ENCODE results near the gene PCOLCE2. TPM values are rescaled to one million over a fixed set of nuclear protein-coding genes. Genes with fewer than 3 reads are reported as not detected.

The PCOLCE2 gene
- total and polyA plus RNA-seq, 9 donors, result 1.5 to 47.9 (median 3.6) TPM

GRCh38 chr3:142898346-142899213 is 9.7 kb upstream of the PCOLCE2 start:
- H3K4me3 ChIP-seq, result no peak overlapping the region
- 87 to 89% (median 89%) methylated on average over 3 of the region's 3 CpGs for WGBS, 3 donors
- no peak for DNase-seq
- H3K4me1 ChIP-seq (ENCODE audit: insufficient read depth), result no peaks in the 10 kb centered on the region
- intact Hi-C loops (cut with DNase I), result no loop called here
- H3K9me3 ChIP-seq, result no peaks in the 10 kb centered on the region
- H3K27ac ChIP-seq, result no peak overlapping the region
- H3K27me3 ChIP-seq, result no peaks in the 10 kb centered on the region
- TF ChIP-seq CTCF (IDR thresholded peaks at IDR 0.05), result no peak
- TF ChIP-seq EP300 (IDR thresholded peaks at IDR 0.05), result no peak
- no peak for TF ChIP-seq POLR2A (IDR thresholded peaks at IDR 0.05)
- H3K36me3 ChIP-seq, result no peaks in the 10 kb centered on the region

GRCh38 chr3:142897807-142898206 is 8.9 kb upstream of the PCOLCE2 start:
- H3K4me1 ChIP-seq (ENCODE audit: insufficient read depth), result no peaks in the 10 kb centered on the region
- no peak overlapping the region for H3K4me3 ChIP-seq
- no peak overlapping the region for H3K27ac ChIP-seq
- TF ChIP-seq CTCF (IDR thresholded peaks at IDR 0.05) (no peak), POLR2A (IDR thresholded peaks at IDR 0.05) (no peak), EP300 (IDR thresholded peaks at IDR 0.05) (no peak)
- H3K36me3 ChIP-seq, result no peaks in the 10 kb centered on the region
- H3K27me3 ChIP-seq, result no peaks in the 10 kb centered on the region
- 36 to 66% (median 38%) methylated on average over 2 of the region's 2 CpGs for WGBS, 3 donors
- H3K9me3 ChIP-seq, result no peaks in the 10 kb centered on the region
- intact Hi-C loops (cut with DNase I), result no loop called here
- no peak for DNase-seq

- DNase-seq, result no peak
- Histone ChIP-seq H3K9me3 (no peaks in the 10 kb centered on the region), H3K27ac (no peak overlapping the region), H3K27me3 (no peaks in the 10 kb centered on the region), H3K4me1 (ENCODE audit: insufficient read depth) (no peaks in the 10 kb centered on the region), H3K4me3 (no peak overlapping the region), H3K36me3 (no peaks in the 10 kb centered on the region)
- 72 to 75% (median 73%) methylated on average over 1 of the region's 1 CpG for WGBS, 3 donors
- intact Hi-C loops (cut with DNase I), result no loop called here
- TF ChIP-seq CTCF (IDR thresholded peaks at IDR 0.05) (no peak), EP300 (IDR thresholded peaks at IDR 0.05) (no peak), POLR2A (IDR thresholded peaks at IDR 0.05) (no peak)
Measured at GRCh38 chr3:142896996-142897395, 8.1 kb upstream of the PCOLCE2 start.

- no peak overlapping the region for H3K27ac ChIP-seq
- no peaks in the 10 kb centered on the region for H3K4me1 ChIP-seq (ENCODE audit: insufficient read depth)
- H3K36me3 ChIP-seq, result no peaks in the 10 kb centered on the region
- intact Hi-C loops (cut with DNase I), result no loop called here
- no peaks in the 10 kb centered on the region for H3K27me3 ChIP-seq
- DNase-seq, result no peak
- no peak for TF ChIP-seq POLR2A (IDR thresholded peaks at IDR 0.05)
- no peaks in the 10 kb centered on the region for H3K9me3 ChIP-seq
- WGBS, 3 donors, result 89 to 92% (median 92%) methylated on average over 9 of the region's 9 CpGs
- H3K4me3 ChIP-seq, result no peak overlapping the region
Measured at GRCh38 chr3:142896201-142896755, 7.4 kb upstream of the PCOLCE2 start.

GRCh38 chr3:142894493-142894892 is 5.6 kb upstream of the PCOLCE2 start:
- H3K4me3 ChIP-seq, result no peak overlapping the region
- H3K27me3 ChIP-seq, result no peaks in the 10 kb centered on the region
- no peaks in the 10 kb centered on the region for H3K4me1 ChIP-seq (ENCODE audit: insufficient read depth)
- H3K9me3 ChIP-seq, result no peaks in the 10 kb centered on the region
- intact Hi-C loops (cut with DNase I), result no loop called here
- no peaks in the 10 kb centered on the region for H3K36me3 ChIP-seq
- no peak overlapping the region for H3K27ac ChIP-seq
- DNase-seq, result no peak
- WGBS, 3 donors, result 65 to 75% (median 68%) methylated on average over 3 of the region's 3 CpGs
- TF ChIP-seq EP300 (IDR thresholded peaks at IDR 0.05) (no peak), CTCF (IDR thresholded peaks at IDR 0.05) (no peak), POLR2A (IDR thresholded peaks at IDR 0.05) (no peak)

All from ovary (tissue), 9 donors.